ENCODE results near the gene APLP1. TPM values are rescaled to one million over a fixed set of nuclear protein-coding genes. Genes with fewer than 3 reads are reported as not detected.
"Not testable (repeated sequence)": the region's sequence is repeated elsewhere in the genome, so short reads cannot be mapped to it uniquely, and the experiment has no call there.

The APLP1 gene
- total RNA-seq, 4 donors from 2014 or later, result 0.67 to 5.3 (median 2.8) TPM

GRCh38 chr19:35890113-35890650, 21.8 kb downstream of the APLP1 start:
- TF ChIP-seq POLR2A (IDR thresholded peaks at IDR 0.05) (no peak), CTCF (IDR thresholded peaks at IDR 0.05) (no peak)
- H3K9me3 ChIP-seq, result no peaks in the 10 kb centered on the region
- H3K36me3 ChIP-seq, result peaks cover 39 to 48% of the 10 kb centered on the region in 2 donors
- no peaks in the 10 kb centered on the region for H3K4me1 ChIP-seq
- no peak overlapping the region for H3K27ac ChIP-seq
- intact Hi-C loops (cut with DNase I), result no loop called here
- H3K4me3 ChIP-seq (replicated peaks in 1 of 3), result no peak overlapping the region
- WGBS, 2 donors, result 94 to 96% methylated on average over 12 of the region's 13 CpGs
- no peaks in the 10 kb centered on the region for H3K27me3 ChIP-seq
- DNase-seq, result no peak

GRCh38 chr19:35891819-35892218, 23.4 kb downstream of the APLP1 start:
- H3K36me3 ChIP-seq, result peaks cover 53 to 64% of the 10 kb centered on the region in 2 donors
- H3K27me3 ChIP-seq; H3K27ac ChIP-seq; H3K4me1 ChIP-seq; H3K4me3 ChIP-seq (replicated peaks in 1 of 3); H3K9me3 ChIP-seq; intact Hi-C loops (cut with DNase I); DNase-seq: not testable (repeated sequence)
- WGBS, 2 donors, result 93% methylated on average over 3 of the region's 3 CpGs

GRCh38 chr19:35894342-35894741, 26.0 kb downstream of the APLP1 start:
- Histone ChIP-seq H3K27ac (no peak overlapping the region), H3K4me3 (replicated peaks in 1 of 3) (no peak overlapping the region), H3K27me3 (no peaks in the 10 kb centered on the region), H3K4me1 (peaks cover 7 to 11% of the 10 kb centered on the region in 2 donors), H3K9me3 (no peaks in the 10 kb centered on the region), H3K36me3 (peaks cover 39 to 47% of the 10 kb centered on the region in 2 donors)
- WGBS, 2 donors, result 93 to 97% methylated on average over 1 to 2 of the region's 2 CpGs
- TF ChIP-seq POLR2A (IDR thresholded peaks at IDR 0.05), result no peak
- TF ChIP-seq CTCF (IDR thresholded peaks at IDR 0.05), result no peak
- DNase-seq, result no peak
- intact Hi-C loops (cut with DNase I), result no loop called here

- intact Hi-C loops (cut with DNase I), result loop anchor here (5.0 kb wide), 1 partner anchor 36 kb away; no protein-coding TSS in a partner anchor
- peaks cover 25 to 33% of the 10 kb centered on the region in 2 donors for H3K36me3 ChIP-seq
Observed at GRCh38 chr19:35895911-35896642, 27.7 kb downstream of the APLP1 start.

GRCh38 chr19:35896643-35897040, 28.3 kb downstream of the APLP1 start:
- no peaks in the 10 kb centered on the region for H3K27me3 ChIP-seq
- intact Hi-C loops (cut with DNase I), result loop anchor here (5.0 kb wide), 1 partner anchor 36 kb away; no protein-coding TSS in a partner anchor
- H3K27ac ChIP-seq, result no peak overlapping the region
- peaks cover 7 to 18% of the 10 kb centered on the region in 2 donors for H3K4me1 ChIP-seq
- no peak overlapping the region for H3K4me3 ChIP-seq (replicated peaks in 1 of 3)
- H3K36me3 ChIP-seq, result peaks cover 25 to 33% of the 10 kb centered on the region in 2 donors
- 91 to 96% methylated on average over 6 to 11 of the region's 13 CpGs for WGBS, 2 donors
- DNase-seq, result no peak
- no peak for TF ChIP-seq CTCF (IDR thresholded peaks at IDR 0.05)
- no peak for TF ChIP-seq POLR2A (IDR thresholded peaks at IDR 0.05)
- no peaks in the 10 kb centered on the region for H3K9me3 ChIP-seq

More at GRCh38 chr19:35895911-35896642, 27.7 kb downstream of the APLP1 start:
- Histone ChIP-seq H3K27ac (no peak overlapping the region), H3K27me3 (no peaks in the 10 kb centered on the region), H3K9me3 (no peaks in the 10 kb centered on the region), H3K4me3 (replicated peaks in 1 of 3) (no peak overlapping the region), H3K4me1 (peaks cover 7 to 15% of the 10 kb centered on the region in 2 donors)
- no peak for DNase-seq
- TF ChIP-seq POLR2A (IDR thresholded peaks at IDR 0.05) (no peak), CTCF (IDR thresholded peaks at IDR 0.05) (no peak)
- 95 to 96% methylated on average over 6 to 20 of the region's 21 CpGs for WGBS, 2 donors

Measured in thyroid gland (tissue), 4 donors.